RWPE2 (cell line): Measurements from ENCODE around the gene LILRA2.
"Not testable (repeated sequence)": the region's sequence is repeated elsewhere in the genome, so short reads cannot be mapped to it uniquely, and the experiment has no call there.

Experiments used
- ATAC-seq: fragments of 200-7000 bp; cut with Tn5 transposase; 3 replicates; pipeline ENCODE4 v1.9.1; 2021; ENCODE audit warnings: low read depth
- DNase-seq: peaks from one replicate; pipeline ENCODE4 v3.0.0-alpha.2; 2020; ENCODE audit warnings: low spot score
- H3K27ac ChIP-seq: fragments of 450-650 bp; 2 replicates; pipeline ENCODE4 v1.5.1; 2017; ENCODE audit warnings: mild to moderate bottlenecking; ENCODE audit not compliant: poor library complexity, severe bottlenecking
- H3K27me3 ChIP-seq: fragments of 250-450 bp; sonication (Bioruptor Pico); 2 replicates; pipeline ENCODE4 v1.5.1; 2021; ENCODE audit warnings: mild to moderate bottlenecking, moderate library complexity; ENCODE audit not compliant: insufficient read depth, poor library complexity, severe bottlenecking
- H3K36me3 ChIP-seq: fragments of 250-450 bp; sonication (Bioruptor Pico); 2 replicates; pipeline ENCODE4 v1.5.1; 2020; ENCODE audit warnings: low read depth, mild to moderate bottlenecking, moderate library complexity
- H3K4me1 ChIP-seq: fragments of 250-450 bp; sonication (Bioruptor Pico); 2 replicates; pipeline ENCODE4 v1.5.1; 2021; ENCODE audit warnings: mild to moderate bottlenecking, moderate library complexity; ENCODE audit not compliant: insufficient read depth, poor library complexity, severe bottlenecking
- H3K4me3 ChIP-seq: fragments of 250-450 bp; sonication (Bioruptor Pico); 2 replicates; pipeline ENCODE4 v1.5.1; 2021; ENCODE audit warnings: mild to moderate bottlenecking, moderate library complexity; ENCODE audit not compliant: severe bottlenecking
- H3K9me3 ChIP-seq: fragments of 250-450 bp; sonication (Bioruptor Pico); 2 replicates; pipeline ENCODE4 v1.5.1; 2021; ENCODE audit warnings: mild to moderate bottlenecking, moderate library complexity; ENCODE audit not compliant: severe bottlenecking
- TF ChIP-seq, protein P1 (sequence below): fragments of 450-650 bp; IDR thresholded peaks from one replicate; pipeline ENCODE4 v1.5.1; 2017; ENCODE audit warnings: mild to moderate bottlenecking, moderate library complexity; ENCODE audit not compliant: poor library complexity, severe bottlenecking

Gene LILRA2

DNA sequence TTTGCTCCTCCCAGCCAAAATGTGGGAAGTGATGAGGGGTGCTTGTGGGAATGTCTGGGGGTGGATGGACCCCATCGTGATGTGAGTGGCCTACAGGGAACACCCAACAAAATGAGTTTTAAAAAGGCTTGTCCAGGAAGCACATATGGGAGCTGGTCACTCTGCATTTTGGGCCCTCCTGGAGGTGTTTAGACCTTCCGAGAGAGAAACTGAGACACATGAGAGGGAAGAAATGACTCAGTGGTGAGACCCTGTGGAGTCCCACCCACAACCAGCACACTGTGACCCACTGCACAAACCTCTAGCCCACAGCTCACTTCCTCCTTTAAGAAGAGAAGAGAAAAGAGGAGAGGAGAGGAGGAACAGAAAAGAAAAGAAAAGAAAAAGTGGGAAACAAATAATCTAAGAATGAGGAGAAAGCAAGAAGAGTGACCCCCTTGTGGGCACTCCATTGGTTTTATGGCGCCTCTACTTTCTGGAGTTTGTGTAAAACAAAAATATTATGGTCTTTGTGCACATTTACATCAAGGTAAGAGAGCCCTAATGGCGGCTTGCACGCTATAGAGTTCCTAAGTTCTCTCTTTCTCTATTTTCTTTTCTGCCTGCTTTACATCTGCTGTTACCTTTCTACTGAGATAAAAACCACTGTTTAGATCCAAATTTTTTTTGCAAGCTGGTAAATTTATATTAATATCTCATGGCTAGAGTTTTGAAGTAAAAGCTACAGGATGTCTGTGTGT lies 43.4 kb downstream of the LILRA2 start:
- no peak for ATAC-seq
- H3K27me3 ChIP-seq = peaks cover 7% of the 10 kb centered on the region
- TF ChIP-seq, protein P1, sequence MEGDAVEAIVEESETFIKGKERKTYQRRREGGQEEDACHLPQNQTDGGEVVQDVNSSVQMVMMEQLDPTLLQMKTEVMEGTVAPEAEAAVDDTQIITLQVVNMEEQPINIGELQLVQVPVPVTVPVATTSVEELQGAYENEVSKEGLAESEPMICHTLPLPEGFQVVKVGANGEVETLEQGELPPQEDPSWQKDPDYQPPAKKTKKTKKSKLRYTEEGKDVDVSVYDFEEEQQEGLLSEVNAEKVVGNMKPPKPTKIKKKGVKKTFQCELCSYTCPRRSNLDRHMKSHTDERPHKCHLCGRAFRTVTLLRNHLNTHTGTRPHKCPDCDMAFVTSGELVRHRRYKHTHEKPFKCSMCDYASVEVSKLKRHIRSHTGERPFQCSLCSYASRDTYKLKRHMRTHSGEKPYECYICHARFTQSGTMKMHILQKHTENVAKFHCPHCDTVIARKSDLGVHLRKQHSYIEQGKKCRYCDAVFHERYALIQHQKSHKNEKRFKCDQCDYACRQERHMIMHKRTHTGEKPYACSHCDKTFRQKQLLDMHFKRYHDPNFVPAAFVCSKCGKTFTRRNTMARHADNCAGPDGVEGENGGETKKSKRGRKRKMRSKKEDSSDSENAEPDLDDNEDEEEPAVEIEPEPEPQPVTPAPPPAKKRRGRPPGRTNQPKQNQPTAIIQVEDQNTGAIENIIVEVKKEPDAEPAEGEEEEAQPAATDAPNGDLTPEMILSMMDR = no peak
- H3K27ac ChIP-seq = no peak overlapping the region
- no peaks in the 10 kb centered on the region for H3K4me1 ChIP-seq
- H3K36me3 ChIP-seq = no peaks in the 10 kb centered on the region
- DNase-seq = no peak
- H3K4me3 ChIP-seq = no peak overlapping the region
- H3K9me3 ChIP-seq = peaks cover 3% of the 10 kb centered on the region

DNA sequence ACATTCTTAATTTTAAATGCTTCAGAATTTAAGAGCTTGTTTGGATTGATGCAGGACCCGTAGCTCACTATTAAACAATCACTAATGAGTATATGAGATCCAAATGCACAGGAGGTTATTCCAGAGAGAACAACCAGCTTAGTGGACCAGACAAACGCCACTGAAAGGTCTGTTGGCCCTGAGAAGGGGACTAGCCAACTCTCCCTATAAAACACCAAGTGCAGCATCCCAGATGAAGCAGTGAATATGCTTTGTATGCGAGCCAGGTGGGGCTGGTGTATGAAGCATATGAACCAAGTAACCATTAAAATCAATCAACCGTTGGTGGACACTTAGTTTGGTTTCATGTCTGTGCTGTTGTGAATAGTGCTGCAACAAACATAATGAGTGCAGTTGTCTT lies 46.9 kb downstream of the LILRA2 start:
- H3K4me1 ChIP-seq = no peaks in the 10 kb centered on the region
- DNase-seq (no peak), ATAC-seq (no peak)
- H3K4me3 ChIP-seq = no peak overlapping the region
- no peaks in the 10 kb centered on the region for H3K36me3 ChIP-seq
- H3K9me3 ChIP-seq = peaks cover 3% of the 10 kb centered on the region
- H3K27ac ChIP-seq = no peak overlapping the region
- peaks cover 7% of the 10 kb centered on the region for H3K27me3 ChIP-seq
- TF ChIP-seq, protein P1 = no peak

DNA sequence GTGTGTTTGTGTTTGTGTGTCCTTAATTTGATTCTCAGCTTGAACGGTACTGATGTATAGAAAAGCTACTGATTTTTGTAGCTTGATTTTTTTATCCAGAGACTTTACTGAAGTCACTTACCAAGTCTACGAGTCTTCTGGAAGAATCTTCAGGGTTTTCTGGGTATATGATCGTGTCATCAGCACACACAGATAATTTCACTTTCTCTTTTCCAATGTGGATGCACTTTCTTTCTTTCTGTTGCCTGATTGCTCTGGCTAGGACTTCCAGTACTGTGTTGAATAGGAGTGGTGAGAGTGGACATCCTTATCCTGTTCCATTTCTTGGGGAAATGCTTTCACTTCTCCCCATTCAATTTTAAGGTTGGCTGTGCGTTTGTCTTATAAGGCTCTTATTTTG lies 48.8 kb downstream of the LILRA2 start:
- Histone ChIP-seq H3K9me3 (peaks cover 3% of the 10 kb centered on the region), H3K27me3 (peaks cover 5% of the 10 kb centered on the region), H3K36me3 (no peaks in the 10 kb centered on the region), H3K4me3 (no peak overlapping the region), H3K4me1 (no peaks in the 10 kb centered on the region), H3K27ac (no peak overlapping the region)
- ATAC-seq (no peak), DNase-seq (no peak)
- TF ChIP-seq, protein P1 = no peak

DNA sequence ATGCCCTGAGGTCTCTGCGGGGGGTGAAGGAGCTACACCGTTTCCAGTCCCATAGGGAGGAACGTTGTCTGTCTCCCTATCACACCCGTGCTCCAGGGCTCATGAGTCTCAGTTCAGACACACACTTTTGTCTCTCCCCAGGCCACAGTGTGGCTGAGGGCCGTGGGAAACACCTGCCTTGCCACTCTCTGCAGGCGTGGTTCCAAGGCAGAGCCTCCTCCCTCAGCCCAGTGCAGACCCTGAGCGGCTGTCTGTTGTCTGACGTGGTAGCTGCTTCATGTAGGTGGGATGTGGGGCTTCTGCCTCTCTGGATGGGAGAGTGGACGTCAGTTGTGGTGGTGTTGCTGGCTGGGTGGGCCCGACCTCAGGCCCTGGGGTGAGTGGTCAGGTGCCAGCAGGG lies 50.6 kb downstream of the LILRA2 start:
- not testable (repeated sequence) for H3K4me3 ChIP-seq, H3K36me3 ChIP-seq, H3K27ac ChIP-seq, ATAC-seq, H3K27me3 ChIP-seq, H3K9me3 ChIP-seq, DNase-seq, H3K4me1 ChIP-seq

DNA sequence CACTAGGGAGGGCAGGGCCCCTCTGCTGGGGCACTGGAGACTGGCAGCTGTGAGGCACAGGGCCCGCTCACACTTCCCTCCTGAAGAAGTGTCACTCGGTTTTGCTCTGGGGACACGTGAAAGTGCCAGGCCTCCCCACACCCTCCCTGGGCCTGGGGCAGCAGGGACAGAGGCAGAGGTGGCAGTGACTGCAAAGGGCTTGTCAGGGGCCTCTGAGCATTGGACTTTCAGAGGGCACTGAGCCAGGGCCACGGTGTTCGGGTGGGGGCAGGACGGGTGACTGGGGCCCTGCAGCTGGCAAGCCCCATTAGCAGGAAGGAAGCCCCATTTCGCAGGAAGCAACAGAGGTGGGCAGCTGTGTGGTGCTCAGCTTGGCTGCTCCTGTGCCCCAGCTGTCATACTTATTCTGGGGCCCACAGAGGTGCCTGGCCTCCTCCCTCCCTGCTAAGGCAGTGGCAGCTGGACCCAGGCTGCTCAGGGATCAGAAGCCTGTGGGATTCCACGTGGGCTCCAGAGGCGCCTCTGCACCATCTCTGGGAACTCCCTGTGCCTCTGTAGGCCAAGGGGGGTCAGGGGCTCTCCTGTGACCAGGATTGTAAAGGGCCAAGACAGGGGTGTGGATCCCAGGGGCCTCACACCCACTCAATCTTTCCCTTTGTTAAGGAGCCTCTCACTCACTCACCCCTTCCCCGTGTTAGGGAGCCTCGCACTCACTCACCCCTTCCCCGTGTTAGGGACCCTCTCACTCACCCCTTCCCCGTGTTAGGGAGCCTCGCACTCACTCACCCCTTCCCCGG lies 51.5 kb downstream of the LILRA2 start:
- H3K4me1 ChIP-seq, H3K4me3 ChIP-seq, H3K27ac ChIP-seq: not testable (repeated sequence)

DNA sequence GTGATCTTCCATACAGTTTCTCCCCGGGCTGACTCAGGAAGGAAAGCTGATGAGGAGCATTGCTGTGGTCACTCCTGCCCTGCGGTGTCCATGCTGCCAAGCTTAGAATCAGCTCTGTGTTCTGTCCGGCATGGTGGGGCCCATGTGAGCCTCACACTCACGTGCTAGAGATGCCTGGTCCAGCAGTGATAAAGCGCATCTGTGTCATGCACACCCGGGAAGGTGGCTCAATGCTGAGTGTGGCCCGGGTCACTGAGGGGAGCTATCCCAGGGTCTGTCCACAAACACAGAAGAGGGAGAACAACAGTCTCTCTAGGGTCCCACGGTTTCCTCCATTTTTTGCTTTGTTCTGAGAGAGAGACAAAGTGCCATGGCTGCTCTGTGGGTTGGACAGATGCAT lies 53.2 kb downstream of the LILRA2 start:
- no peaks in the 10 kb centered on the region for H3K36me3 ChIP-seq
- TF ChIP-seq, protein P1 = no peak
- no peak for ATAC-seq
- H3K4me1 ChIP-seq = peaks cover 5% of the 10 kb centered on the region
- no peaks in the 10 kb centered on the region for H3K27me3 ChIP-seq
- no peak for DNase-seq
- H3K4me3 ChIP-seq = no peak overlapping the region
- H3K9me3 ChIP-seq = no peaks in the 10 kb centered on the region
- no peak overlapping the region for H3K27ac ChIP-seq

More for the DNA sequence above, 51.5 kb downstream of the LILRA2 start:
- H3K27me3 ChIP-seq, H3K36me3 ChIP-seq, DNase-seq, ATAC-seq, H3K9me3 ChIP-seq: not testable (repeated sequence)

DNA sequence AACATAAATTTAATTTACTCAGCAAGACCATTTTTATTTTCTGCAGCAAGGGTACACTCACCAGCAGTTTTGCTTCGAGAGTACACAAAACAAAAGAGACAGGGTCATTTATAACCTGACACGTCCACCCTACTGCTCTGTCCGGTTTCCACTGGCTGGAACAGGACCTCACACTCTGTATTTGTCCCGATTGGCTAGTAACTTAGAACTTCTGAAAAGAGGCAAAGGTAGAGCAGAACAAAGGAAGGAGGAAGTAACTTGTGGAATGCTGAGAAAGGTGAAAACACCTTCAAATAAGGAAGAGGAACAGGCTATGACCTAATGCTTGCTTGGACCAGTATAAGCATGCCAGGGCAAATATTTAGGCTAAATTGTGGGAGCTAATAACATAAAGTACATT lies 54.3 kb downstream of the LILRA2 start:
- not testable (repeated sequence) for ATAC-seq, H3K4me1 ChIP-seq, H3K9me3 ChIP-seq, H3K4me3 ChIP-seq, H3K36me3 ChIP-seq, H3K27ac ChIP-seq, H3K27me3 ChIP-seq, DNase-seq

DNA sequence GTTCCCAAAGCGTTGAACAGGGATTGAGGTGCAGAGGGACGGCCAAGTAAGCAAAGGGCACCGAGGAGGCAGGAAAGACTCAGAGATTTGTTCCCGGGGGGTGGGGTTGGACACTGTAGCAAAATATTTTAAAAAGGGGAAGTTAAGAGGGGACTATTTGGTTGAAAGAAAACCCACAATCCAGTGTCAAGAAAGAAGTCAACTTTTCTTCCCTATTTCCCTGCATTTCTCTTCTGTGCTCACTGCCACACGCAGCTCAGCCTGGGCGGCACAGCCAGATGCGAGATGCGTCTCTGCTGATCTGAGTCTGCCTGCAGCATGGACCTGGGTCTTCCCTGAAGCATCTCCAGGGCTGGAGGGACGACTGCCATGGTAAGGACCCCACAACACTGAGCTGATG lies 56.7 kb downstream of the LILRA2 start, which contains the start of gene LILRB1:
Gene LILRB1 (plus strand): TSS at position 223 of the 400 bp plus-strand sequence. CDS start 590 bp downstream, outside the sequence.
- not testable (repeated sequence) for H3K27me3 ChIP-seq, H3K9me3 ChIP-seq, ATAC-seq, H3K4me1 ChIP-seq, H3K27ac ChIP-seq, H3K4me3 ChIP-seq, H3K36me3 ChIP-seq, DNase-seq
